Spleen (tissue), 11 donors: ENCODE results near the gene NAT14. TPM values are rescaled to one million over a fixed set of nuclear protein-coding genes. Genes with fewer than 3 reads are reported as not detected.
A peak's percentile ranks its signal among the peaks of the same experiment; 100 is the strongest.
"Not testable (repeated sequence)": the region's sequence is repeated elsewhere in the genome, so short reads cannot be mapped to it uniquely, and the experiment has no call there.

ENCODE experiments used
- DNase-seq: peaks from one replicate; pipeline ENCODE4 v3.0.0-alpha.2; 2020
- H3K27ac ChIP-seq, 8 donors: fragments of 200-600 bp; sonication (generic) in 7 of 8; 1 replicate in 4 of 8; 2 replicates in 4 of 8; pipeline versions ENCODE4 v1.5.0 to v1.8.0; 2016 to 2021; ENCODE audit warnings: inconsistent platforms in 4 of 8, mild to moderate bottlenecking in 4 of 8, moderate library complexity in 1 of 8
- H3K27me3 ChIP-seq, 7 donors: fragments of 200-600 bp; sonication (generic) in 6 of 7; replicated peaks in 1 of 7; 1 replicate in 4 of 7; 2 replicates in 3 of 7; pipeline versions ENCODE4 v1.5.0 to v1.8.0; 2016 to 2021; ENCODE audit warnings: inconsistent platforms in 3 of 7, mild to moderate bottlenecking in 1 of 7
- H3K36me3 ChIP-seq, 6 donors: fragments of 200-600 bp; sonication (generic) in 5 of 6; 1 replicate in 4 of 6; 2 replicates in 2 of 6; pipeline versions ENCODE4 v1.5.0 to v1.8.0; 2016 to 2021; ENCODE audit warnings: inconsistent platforms in 2 of 6
- H3K4me1 ChIP-seq, 6 donors: fragments of 200-600 bp; sonication (generic) in 5 of 6; 1 replicate in 3 of 6; 2 replicates in 3 of 6; pipeline versions ENCODE4 v1.5.0 to v1.8.0; 2016 to 2021; ENCODE audit warnings: inconsistent platforms in 3 of 6
- H3K4me3 ChIP-seq, 8 donors: fragments of 200-600 bp; sonication (generic) in 7 of 8; 1 replicate in 4 of 8; 2 replicates in 4 of 8; pipeline versions ENCODE4 v1.5.0 to v1.8.0; 2016 to 2021; ENCODE audit warnings: inconsistent platforms in 4 of 8, mild to moderate bottlenecking in 4 of 8, moderate library complexity in 2 of 8
- H3K9me3 ChIP-seq, 8 donors: fragments of 200-600 bp; sonication (generic) in 7 of 8; 1 replicate in 4 of 8; 2 replicates in 4 of 8; pipeline versions ENCODE4 v1.5.0 to v1.8.0; 2016 to 2021; ENCODE audit warnings: inconsistent platforms in 4 of 8
- CTCF ChIP-seq, 11 experiments: fragments of 200-600 bp in 7 of 11; fragments of 450-650 bp in 4 of 11; sonication (generic) in 4 of 11; IDR thresholded peaks in 8 of 11; conservative IDR thresholded peaks in 3 of 11; 1 replicate in 7 of 11; 2 replicates in 4 of 11; pipeline versions ENCODE4 v1.4.0 to v1.8.0; 2016 to 2021; ENCODE audit warnings: antibody characterized with exemption in 11 of 11, inconsistent platforms in 4 of 11, mild to moderate bottlenecking in 1 of 11
- POLR2A ChIP-seq, 3 donors: fragments of 450-650 bp; IDR thresholded peaks; one replicate each; pipeline ENCODE4 v1.5.1; 2017; ENCODE audit warnings: antibody characterized with exemption in 3 of 3, mild to moderate bottlenecking in 1 of 3
- POLR2AphosphoS5 ChIP-seq, 3 donors: sonication (generic); formaldehyde crosslinking; IDR thresholded peaks; one replicate each; pipeline ENCODE4 v1.5.1; 2017; ENCODE audit warnings: antibody characterized with exemption in 3 of 3
- WGBS, 5 donors: extraction: QIAGEN DNeasy Blood & Tissue Kit in 3 of 5; methylation state at CpG; one replicate each; pipeline versions ENCODE4 v1.1.5 to v1.1.7; 2013 to 2018; 5-methylcytosine and 5-hydroxymethylcytosine counted together
- intact Hi-C: fragments of 100-400 bp; cut with DNase I; formaldehyde crosslinking; loops from one replicate; pipeline ENCODE4 v1.15.0; 2023; ENCODE audit warnings: low total_unique reads
- polyA plus RNA-seq, 3 donors: library from polyadenylated mRNA; stranded (reverse); fragments of 200-250 nt; gene quantifications; one replicate each; pipeline ENCODE4 v1.2.1, GENCODE V29; 2013
- total RNA-seq, 7 donors: library from RNA; depleted of rRNA in 3 of 7; stranded (reverse); fragments of >200 nt in 3 of 7; fragmentation: NEBNext Ultra II Directional in 4 of 7; extraction: Animal tissue kit (Norgen Biotek cat#: 25700) in 4 of 7; gene quantifications; one replicate each; pipeline versions ENCODE4 v1.1.0 to v1.2.1, GENCODE V29; 2016 to 2021
- donor health status: healthy with polysubstance abuse.
- donor health status: DM: no; HTN: no; CAD: no; lungs with moderate emphysema.
- donor health status: DM: no; HTN: no; CAD: no.
- donor health status: Bipolar disorder and iron deficiency.
- donor health status: healthy.
- donor health status: DM: no; HTN: no; CAD: no.
- donor health status: DM: yes; HTN: yes; CAD: no.

NAT14 gene
- total and polyA plus RNA-seq, 10 donors = 1.9 to 17.7 (median 8.2) TPM

- Histone ChIP-seq H3K36me3 (peaks cover 0 to 6% (median 0%) of the 10 kb centered on the region in 6 donors), H3K4me1 (peaks cover 0 to 31% (median 9%) of the 10 kb centered on the region in 6 donors), H3K27me3 (peaks cover 0 to 56% (median 14%) of the 10 kb centered on the region in 7 donors), H3K4me3 (peak overlapping the region in 6 of 8 donors; percentile 21 to 56 (median 26)), H3K9me3 (no peaks in the 10 kb centered on the region), H3K27ac (peak overlapping the region in 7 of 8 donors; percentile 74 to 88 (median 84))
- WGBS, 5 donors = 31 to 61% (median 42%) methylated on average over 15 to 22 of the region's 22 CpGs
- DNase-seq = no peak
- intact Hi-C loops = no loop called here
- TF ChIP-seq POLR2A (IDR thresholded peaks at IDR 0.05) (no peak), POLR2AphosphoS5 (IDR thresholded peaks at IDR 0.05) (peak; percentile 71 to 80 (median 79))
Observed at GRCh38 chr19:55494172-55494761, 9.3 kb downstream of the NAT14 start.

GRCh38 chr19:55495646-55496349 is 10.8 kb downstream of the NAT14 start:
- H3K4me3 ChIP-seq = peak overlapping the region in 3 of 8 donors; percentile 21 to 42 (median 39)
- H3K9me3 ChIP-seq = no peaks in the 10 kb centered on the region
- intact Hi-C loops = no loop called here
- H3K27ac ChIP-seq = peak overlapping the region in 4 of 8 donors; percentile 17 to 88 (median 85)
- TF ChIP-seq POLR2A (IDR thresholded peaks at IDR 0.05) = no peak
- TF ChIP-seq CTCF (IDR thresholded peaks at IDR 0.05 in 8 of 11, conservative IDR thresholded peaks at IDR 0.05 in 3 of 11) = no peak
- no peak for TF ChIP-seq POLR2AphosphoS5 (IDR thresholded peaks at IDR 0.05)
- 76 to 88% (median 80%) methylated on average over 11 of the region's 11 CpGs for WGBS, 5 donors
- H3K36me3 ChIP-seq = peaks cover 0 to 19% (median 0%) of the 10 kb centered on the region in 6 donors
- no peak for DNase-seq
- peaks cover 0 to 41% (median 14%) of the 10 kb centered on the region in 7 donors for H3K27me3 ChIP-seq
- H3K4me1 ChIP-seq = peaks cover 0 to 23% (median 9%) of the 10 kb centered on the region in 6 donors

- H3K27ac ChIP-seq, DNase-seq, H3K4me3 ChIP-seq, intact Hi-C loops, H3K9me3 ChIP-seq: not testable (repeated sequence)
- Histone ChIP-seq H3K36me3 (peaks cover 0 to 29% (median 0%) of the 10 kb centered on the region in 6 donors), H3K27me3 (peaks cover 0 to 31% (median 14%) of the 10 kb centered on the region in 7 donors), H3K4me1 (peaks cover 0 to 13% (median 6%) of the 10 kb centered on the region in 6 donors)
- 78 to 85% (median 82%) methylated on average over 10 of the region's 10 CpGs for WGBS, 5 donors
Observed at GRCh38 chr19:55496820-55497219, 11.8 kb downstream of the NAT14 start.

- no peaks in the 10 kb centered on the region for H3K9me3 ChIP-seq
- no peak overlapping the region for H3K4me3 ChIP-seq
- no peak for DNase-seq
- H3K27me3 ChIP-seq = peaks cover 0 to 21% (median 14%) of the 10 kb centered on the region in 7 donors
- 72 to 96% (median 85%) methylated on average over 13 of the region's 13 CpGs for WGBS, 5 donors
- H3K27ac ChIP-seq = no peak overlapping the region
- no peak for TF ChIP-seq POLR2AphosphoS5 (IDR thresholded peaks at IDR 0.05)
- no peak for TF ChIP-seq CTCF (IDR thresholded peaks at IDR 0.05 in 8 of 11, conservative IDR thresholded peaks at IDR 0.05 in 3 of 11)
- no peak for TF ChIP-seq POLR2A (IDR thresholded peaks at IDR 0.05)
- H3K4me1 ChIP-seq = peaks cover 0 to 4% (median 1%) of the 10 kb centered on the region in 6 donors
- intact Hi-C loops = no loop called here
- H3K36me3 ChIP-seq = peaks cover 0 to 31% (median 0%) of the 10 kb centered on the region in 6 donors
Observed at GRCh38 chr19:55497763-55498162, 12.8 kb downstream of the NAT14 start.
